NT2/D1 (cell line): Measurements from ENCODE around the gene PANX2.

Experiments used
- SUZ12 ChIP-seq: IDR thresholded peaks from 2 replicates; pipeline ENCODE4 v1.6.1; 2011; ENCODE audit not compliant: insufficient read length, insufficient read depth; ENCODE audit errors: extremely low read depth
- YY1 ChIP-seq: IDR thresholded peaks from 2 replicates; pipeline ENCODE4 v1.6.1; 2011; ENCODE audit not compliant: insufficient read length, insufficient read depth

GRCh38 chr22:50140615-50141014 is 29.9 kb upstream of the PANX2 start:
- TF ChIP-seq YY1 (no peak), SUZ12 (no peak)
